GM12878 (cell line): ENCODE measurements around the gene LYSMD1. TPM values are rescaled to one million over a fixed set of nuclear protein-coding genes. Genes with fewer than 3 reads are reported as not detected.
A peak's percentile ranks its signal among the peaks of the same experiment; 100 is the strongest.

Experiments used
- ATAC-seq: fragments of 200-7000 bp; cut with Tn5 transposase; 3 replicates; pipeline ENCODE4 v1.9.1; 2020; ENCODE audit warnings: mild to moderate bottlenecking, moderate library complexity
- BruUV-seq: library from RNA; stranded (reverse); fragments of 400-500 nt; replicated peaks from 2 replicates; lab custom pipeline; 2021; lab: Mats Ljungman, UMichigan
- CTCF ChIA-PET: fragments of 300-600 bp; sonication (Branson Sonifier 250); formaldehyde crosslinking; extraction: SDS; loops from one replicate; lab custom pipeline; 2021; ENCODE audit warnings: inconsistent platforms; lab: Yijun Ruan, JAX
- POLR2A ChIA-PET: fragments of 350-600 bp; formaldehyde crosslinking; extraction: SDS; loops from one replicate; lab custom pipeline; 2021; ENCODE audit warnings: inconsistent platforms; lab: Charles Lee
- RAD21 ChIA-PET: fragments of 300-600 bp; sonication (Branson Sonifier 250); formaldehyde crosslinking; loops from one replicate; lab custom pipeline; 2023; ENCODE audit warnings: antibody characterized with exemption; ENCODE audit not compliant: unreplicated experiment; lab: Charles Lee
- SMC1A ChIA-PET: fragments of 300-600 bp; sonication (Branson Sonifier 250); formaldehyde crosslinking; loops from one replicate; lab custom pipeline; 2023; ENCODE audit not compliant: unreplicated experiment, uncharacterized antibody; lab: Charles Lee
- DNase-seq: peaks from one replicate; pipeline ENCODE4 v3.0.0-alpha.2; 2011; ENCODE audit warnings: low read depth, low spot score
- FAIRE-seq: peaks from 3 replicates; lab custom pipeline; 2011; peaks lifted over from hg19 to GRCh38; lab: Jason Lieb, UNC
- H2AFZ ChIP-seq: 2 replicates; pipeline ENCODE4 v1.6.0; 2011; ENCODE audit warnings: low read depth, low read length, control low read depth; ENCODE audit not compliant: control insufficient read depth
- H3K27ac ChIP-seq: 2 replicates; pipeline ENCODE4 v1.5.1; 2011; ENCODE audit warnings: control low read depth; ENCODE audit not compliant: control insufficient read depth, insufficient read depth
- H3K27me3 ChIP-seq, 2 experiments: replicated peaks in 1 of 2; 2 replicates each; pipeline versions ENCODE4 v1.6.0 to v1.6.1; 2011; ENCODE audit warnings: low read length in 1 of 2; ENCODE audit not compliant: control insufficient read depth in 2 of 2, insufficient read depth in 2 of 2
- H3K36me3 ChIP-seq, 2 experiments: 2 replicates each; pipeline ENCODE4 v1.5.1; 2011; ENCODE audit warnings: low read length in 1 of 2; ENCODE audit not compliant: control insufficient read depth in 2 of 2, insufficient read depth in 2 of 2
- H3K4me1 ChIP-seq: 2 replicates; pipeline ENCODE4 v1.6.1; 2011; ENCODE audit warnings: mild to moderate bottlenecking, low read length, moderate library complexity, mixed read lengths; ENCODE audit not compliant: control insufficient read depth, insufficient read depth
- H3K4me2 ChIP-seq: 2 replicates; pipeline ENCODE4 v1.6.0; 2011; ENCODE audit warnings: control low read depth; ENCODE audit not compliant: control insufficient read depth, insufficient read depth
- H3K4me3 ChIP-seq: fragments of 200-600 bp; sonication (generic); 2 replicates; pipeline ENCODE4 v1.5.1; 2016
- H3K79me2 ChIP-seq: 2 replicates; pipeline ENCODE4 v1.6.0; 2011; ENCODE audit warnings: low read length; ENCODE audit not compliant: control insufficient read depth, insufficient read depth
- H3K9ac ChIP-seq: 2 replicates; pipeline ENCODE4 v1.8.0; 2011; ENCODE audit warnings: low read length, control low read depth, mixed read lengths; ENCODE audit not compliant: control insufficient read depth, insufficient read depth
- H3K9me3 ChIP-seq: replicated peaks from 3 replicates; pipeline ENCODE4 v1.5.1; 2011; ENCODE audit warnings: mild to moderate bottlenecking, low read length; ENCODE audit not compliant: control insufficient read depth, insufficient read depth
- H4K20me1 ChIP-seq: 2 replicates; pipeline ENCODE4 v1.6.0; 2011; ENCODE audit not compliant: control insufficient read depth, insufficient read depth
- EED ChIP-seq: sonication (generic); IDR thresholded peaks from 2 replicates; pipeline ENCODE4 v1.6.1; 2016; ENCODE audit warnings: antibody characterized with exemption, low read depth
- HDAC2 ChIP-seq: fragments of 200-600 bp; sonication (generic); IDR thresholded peaks from 2 replicates; pipeline ENCODE4 v1.6.1; 2017
- IKZF1 ChIP-seq: fragments of 450-650 bp; conservative IDR thresholded peaks from 2 replicates; pipeline ENCODE4 v1.6.1; 2017; ENCODE audit warnings: antibody characterized with exemption, mild to moderate bottlenecking
- IKZF2 ChIP-seq, 2 experiments: fragments of 450-650 bp; IDR thresholded peaks; 2 replicates each; pipeline ENCODE4 v1.6.1; 2017; ENCODE audit warnings: mild to moderate bottlenecking in 2 of 2, moderate library complexity in 2 of 2
- MTA3 ChIP-seq: IDR thresholded peaks from 2 replicates; pipeline ENCODE4 v1.6.1; 2012; ENCODE audit warnings: low read length, inconsistent platforms, borderline replicate concordance
- PML ChIP-seq: IDR thresholded peaks from 2 replicates; pipeline ENCODE4 v1.6.1; 2012; ENCODE audit warnings: low read length, inconsistent platforms
- SPI1 ChIP-seq: IDR thresholded peaks from 2 replicates; pipeline ENCODE4 v1.6.1; 2011; ENCODE audit warnings: low read depth, mild to moderate bottlenecking, low read length, moderate library complexity, borderline replicate concordance; ENCODE audit not compliant: insufficient read depth
- USF1 ChIP-seq: IDR thresholded peaks from 2 replicates; pipeline ENCODE4 v1.6.1; 2011; ENCODE audit warnings: borderline replicate concordance, low read depth, mild to moderate bottlenecking, moderate library complexity, mixed read lengths, low read length; ENCODE audit not compliant: insufficient read depth; ENCODE audit errors: extremely low read length
- YBX1 ChIP-seq: fragments of 450-650 bp; IDR thresholded peaks from 2 replicates; pipeline ENCODE4 v1.6.1; 2016; ENCODE audit warnings: antibody characterized with exemption
- WGBS: methylation state at CpG from one replicate; pipeline ENCODE4 v1.1.6; 2016; ENCODE audit warnings: low lambda C conversion rate; ENCODE audit not compliant: insufficient replicate concordance, insufficient coverage; ENCODE audit errors: missing lambda C conversion rate; 5-methylcytosine and 5-hydroxymethylcytosine counted together
- in situ Hi-C: fragments of 300-500 bp; cut with MboI; formaldehyde crosslinking; loops from 9 replicates; pipeline ENCODE4 v1.14.3; 2018; ENCODE audit warnings: mixed read lengths
- intact Hi-C: fragments of 100-400 bp; cut with micrococcal nuclease; formaldehyde crosslinking; loops from one replicate; pipeline ENCODE4 v1.14.2; 2022; ENCODE audit not compliant: unreplicated experiment
- polyA plus RNA-seq, 11 experiments: library from polyadenylated mRNA; depleted of rRNA in 4 of 11; unstranded in 6 of 11; stranded (reverse) in 5 of 11; fragments of >200 nt; fragmentation: Nextera tagmentation in 4 of 11; fragmentation: Illumina TruSeq in 1 of 11; extraction: Ambion mirVana in 4 of 11; extraction: Trizol in 1 of 11; gene quantifications; 1 replicate in 1 of 11; 2 replicates in 10 of 11; pipeline versions ENCODE4 v1.2.1 to v1.2.3, GENCODE V29; 2011 to 2016; ENCODE audit warnings: inconsistent platforms in 2 of 11, missing spikeins in 2 of 11, low read depth in 1 of 11
- total RNA-seq, 4 experiments: library from RNA; depleted of rRNA in 3 of 4; stranded (reverse); fragments of >200 nt in 3 of 4; fragmentation: Illumina TruSeq in 1 of 4; extraction: Trizol in 1 of 4; gene quantifications; 2 replicates each; pipeline versions ENCODE4 v1.2.1 to v1.2.3, GENCODE V29; 2013 to 2021
- TF ChIP-seq, protein P1 (sequence below): IDR thresholded peaks from 2 replicates; pipeline ENCODE4 v1.6.1; 2012; ENCODE audit warnings: low read depth, low read length, improper control_type of control experiment
- TF ChIP-seq, protein P2 (sequence below): fragments of 450-650 bp; IDR thresholded peaks from 2 replicates; pipeline ENCODE4 v1.6.1; 2017; ENCODE audit warnings: low read depth, mild to moderate bottlenecking, moderate library complexity

The LYSMD1 gene
- total and polyA plus RNA-seq, 10 of the 15 experiments (the other 5 are each of a cell fraction or from before 2014, with no cell fraction given): 0.80 to 10.4 (median 6.5) TPM

GRCh38 chr1:151164732-151165280 lies 896 bp downstream of the LYSMD1 start:
- H3K36me3 ChIP-seq: peaks cover 1 to 3% of the 10 kb centered on the region in 2 experiments; a peak in 2 of 4 replicates
- no peak for FAIRE-seq
- no peaks in the 10 kb centered on the region for H3K27me3 ChIP-seq
- TF ChIP-seq SPI1: no peak
- TF ChIP-seq, protein P1, sequence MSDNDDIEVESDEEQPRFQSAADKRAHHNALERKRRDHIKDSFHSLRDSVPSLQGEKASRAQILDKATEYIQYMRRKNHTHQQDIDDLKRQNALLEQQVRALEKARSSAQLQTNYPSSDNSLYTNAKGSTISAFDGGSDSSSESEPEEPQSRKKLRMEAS: no peak
- TF ChIP-seq YBX1: no peak
- TF ChIP-seq PML: 0 out of 2 replicates have a peak, but pooled peaks have one; percentile 5
- ChIA-PET CTCF (interaction anchor here (1.4 to 2.3 kb wide), 3 partner anchors 8 to 65 kb away, joined by 6 to 12 read pairs (median 11); partner anchors contain the start of gene TNFAIP8L2), SMC1A (interaction anchor here (0.6 to 1.2 kb wide), 2 partner anchors 8 to 542 kb away, joined by 5 to 6 read pairs; partner anchors contain the start of gene TNFAIP8L2), RAD21 (interaction anchor here (1.0 to 1.2 kb wide), 2 partner anchors 8 to 25 kb away, joined by 3 read pairs; partner anchors contain the start of genes TNFAIP8L2 and VPS72), POLR2A (interaction anchor here (2.2 kb wide), 1 partner anchor 8 kb away, joined by 19 read pairs; the partner anchor contains the start of gene TNFAIP8L2)
- in situ Hi-C loops (no loop called here), intact Hi-C loops (no loop called here)
- H3K79me2 ChIP-seq: peaks cover 24% of the 10 kb centered on the region
- no peaks in the 10 kb centered on the region for H4K20me1 ChIP-seq
- peak overlapping the region; percentile 69; the same call in 1 of the 2 replicates for H3K27ac ChIP-seq
- H3K4me3 ChIP-seq: peak overlapping the region; percentile 90
- TSS peak; percentile 67 for BruUV-seq
- 81% methylated on average over 11 of the region's 11 CpGs for WGBS
- peaks cover 9% of the 10 kb centered on the region for H3K4me1 ChIP-seq
- H2AFZ ChIP-seq: peak overlapping the region; percentile 30
- no peak for DNase-seq
- H3K4me2 ChIP-seq: peak overlapping the region; percentile 91
- peak overlapping the region; percentile 98 for H3K9ac ChIP-seq
- H3K9me3 ChIP-seq: no peaks in the 10 kb centered on the region
- ATAC-seq: no peak

GRCh38 chr1:151159373-151159772 lies 6.3 kb downstream of the LYSMD1 start:
- ChIA-PET SMC1A (interaction anchor here (0.6 to 11.1 kb wide), 2 partner anchors 60 to 132 kb away, joined by 3 to 282 read pairs; no protein-coding TSS in a partner anchor), CTCF (interaction anchor here (1.0 to 8.4 kb wide), 3 partner anchors 60 to 136 kb away, joined by 3 to 353 read pairs (median 3); partner anchors contain the start of gene MLLT11), RAD21 (interaction anchor here (0.9 to 8.7 kb wide), 4 partner anchors 8 to 134 kb away, joined by 3 to 198 read pairs (median 12); partner anchors contain the start of gene VPS72), POLR2A (interaction anchor here (0.7 to 1.0 kb wide), 2 partner anchors 31 to 306 kb away, joined by 3 to 5 read pairs; partner anchors contain the start of gene VPS72)
- H3K27me3 ChIP-seq: no peaks in the 10 kb centered on the region
- no peak overlapping the region for H3K4me3 ChIP-seq
- intact Hi-C loops (no loop called here), in situ Hi-C loops (loop anchor here (5.0 kb wide), 2 partner anchors 62 to 137 kb away; no protein-coding TSS in a partner anchor)
- H3K79me2 ChIP-seq: peaks cover 20% of the 10 kb centered on the region
- H2AFZ ChIP-seq: no peak overlapping the region
- peak overlapping the region; percentile 26; the same call in 1 of the 2 replicates for H3K9ac ChIP-seq
- H3K27ac ChIP-seq: peak overlapping the region; percentile 81
- BruUV-seq: no TSS peak
- peaks cover 32% of the 10 kb centered on the region for H3K4me1 ChIP-seq
- no peak for FAIRE-seq
- H4K20me1 ChIP-seq: no peaks in the 10 kb centered on the region
- no peak for DNase-seq
- peak overlapping the region; percentile 31 for H3K4me2 ChIP-seq
- H3K36me3 ChIP-seq: peaks cover 5 to 6% of the 10 kb centered on the region in 2 experiments
- ATAC-seq: no peak
- H3K9me3 ChIP-seq: no peaks in the 10 kb centered on the region
- TF ChIP-seq IKZF1: peak; percentile 84
- no peak for TF ChIP-seq MTA3
- no peak for TF ChIP-seq USF1
- TF ChIP-seq HDAC2: no peak
- TF ChIP-seq EED: peak; percentile 79
- TF ChIP-seq IKZF2 (IDR thresholded peaks at IDR 0.05): peak; percentile 72 to 83
- TF ChIP-seq, protein P2, sequence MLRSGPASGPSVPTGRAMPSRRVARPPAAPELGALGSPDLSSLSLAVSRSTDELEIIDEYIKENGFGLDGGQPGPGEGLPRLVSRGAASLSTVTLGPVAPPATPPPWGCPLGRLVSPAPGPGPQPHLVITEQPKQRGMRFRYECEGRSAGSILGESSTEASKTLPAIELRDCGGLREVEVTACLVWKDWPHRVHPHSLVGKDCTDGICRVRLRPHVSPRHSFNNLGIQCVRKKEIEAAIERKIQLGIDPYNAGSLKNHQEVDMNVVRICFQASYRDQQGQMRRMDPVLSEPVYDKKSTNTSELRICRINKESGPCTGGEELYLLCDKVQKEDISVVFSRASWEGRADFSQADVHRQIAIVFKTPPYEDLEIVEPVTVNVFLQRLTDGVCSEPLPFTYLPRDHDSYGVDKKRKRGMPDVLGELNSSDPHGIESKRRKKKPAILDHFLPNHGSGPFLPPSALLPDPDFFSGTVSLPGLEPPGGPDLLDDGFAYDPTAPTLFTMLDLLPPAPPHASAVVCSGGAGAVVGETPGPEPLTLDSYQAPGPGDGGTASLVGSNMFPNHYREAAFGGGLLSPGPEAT: peak; percentile 58; the same call in 1 of the 2 replicates
